HepG2 (cell line): ENCODE results near the gene RBMS2. TPM values are rescaled to one million over a fixed set of nuclear protein-coding genes. Genes with fewer than 3 reads are reported as not detected.

Experiments used
- ATAC-seq: fragments of 200-7000 bp; cut with Tn5 transposase; 3 replicates; pipeline ENCODE4 v1.9.1; 2020; ENCODE audit warnings: mild to moderate bottlenecking, moderate library complexity
- BruUV-seq: library from RNA; stranded (reverse); fragments of 400-500 nt; replicated peaks from 2 replicates; lab custom pipeline; 2021; lab: Mats Ljungman, UMichigan
- CTCF ChIA-PET: fragments of 300-600 bp; formaldehyde crosslinking; extraction: SDS; loops from one replicate; lab custom pipeline; 2021; ENCODE audit warnings: low total read pairs, inconsistent platforms, low intra/inter-chr PET ratio; lab: Yijun Ruan, JAX
- POLR2A ChIA-PET: fragments of 350-600 bp; sonication (Branson Sonifier 250); formaldehyde crosslinking; loops from one replicate; lab custom pipeline; 2020; ENCODE audit warnings: antibody characterized with exemption, inconsistent platforms; lab: Yijun Ruan, JAX
- DNase-seq: peaks from one replicate; pipeline ENCODE4 v3.0.0-alpha.2; 2015; ENCODE audit warnings: low spot score
- FAIRE-seq: peaks from 3 replicates; lab custom pipeline; 2011; peaks lifted over from hg19 to GRCh38; lab: Jason Lieb, UNC
- H2AFZ ChIP-seq: one replicate; pipeline ENCODE4 v1.6.1; 2011; ENCODE audit warnings: low read length, inconsistent platforms
- H3K27ac ChIP-seq: fragments of 300-600 bp; 3 replicates; pipeline ENCODE4 v1.8.0; 2011; ENCODE audit warnings: mixed run types, mild to moderate bottlenecking, mixed read lengths, low read length, inconsistent platforms; ENCODE audit not compliant: insufficient read depth; ENCODE audit errors: extremely low read length
- H3K27me3 ChIP-seq, 2 experiments: fragments of 200-600 bp in 1 of 2; 2 replicates in 1 of 2; 3 replicates in 1 of 2; pipeline versions ENCODE4 v1.6.0 to v1.8.0; 2011; ENCODE audit warnings: low read length in 2 of 2, mild to moderate bottlenecking in 2 of 2, moderate library complexity in 2 of 2, inconsistent platforms in 1 of 2; ENCODE audit not compliant: insufficient read depth in 2 of 2, control insufficient read depth in 1 of 2
- H3K36me3 ChIP-seq, 2 experiments: fragments of 200-600 bp in 1 of 2; replicated peaks in 1 of 2; 2 replicates in 1 of 2; 3 replicates in 1 of 2; pipeline versions ENCODE4 v1.5.1 to v1.8.0; 2011; ENCODE audit warnings: low read length in 2 of 2, inconsistent platforms in 1 of 2; ENCODE audit not compliant: insufficient read depth in 2 of 2, control insufficient read depth in 1 of 2
- H3K4me1 ChIP-seq: 2 replicates; pipeline ENCODE4 v1.5.1; 2012; ENCODE audit warnings: low read length, inconsistent platforms; ENCODE audit not compliant: insufficient read depth
- H3K4me2 ChIP-seq: 2 replicates; pipeline ENCODE4 v1.6.0; 2011; ENCODE audit warnings: low read depth, low read length, inconsistent platforms
- H3K4me3 ChIP-seq, 3 experiments: fragments of 200-600 bp in 1 of 3; sonication (generic), shearing (Covaris generic) in 1 of 3; replicated peaks in 1 of 3; 2 replicates each; pipeline ENCODE4 v1.5.1; 2011 to 2016; ENCODE audit warnings: low read length in 3 of 3, inconsistent platforms in 2 of 3, low read depth in 2 of 3, mild to moderate bottlenecking in 2 of 3, control low read depth in 1 of 3, mixed read lengths in 1 of 3; ENCODE audit not compliant: insufficient read depth in 1 of 3
- H3K79me2 ChIP-seq: one replicate; pipeline ENCODE4 v1.6.1; 2011; ENCODE audit warnings: low read length, inconsistent platforms; ENCODE audit not compliant: insufficient read depth
- H3K9ac ChIP-seq: 2 replicates; pipeline ENCODE4 v1.6.0; 2011; ENCODE audit warnings: mild to moderate bottlenecking, low read depth, low read length, inconsistent platforms; ENCODE audit not compliant: insufficient read depth
- H3K9me3 ChIP-seq: 2 replicates; pipeline ENCODE4 v1.5.1; 2012; ENCODE audit warnings: mild to moderate bottlenecking, low read length
- H4K20me1 ChIP-seq: 2 replicates; pipeline ENCODE4 v1.6.0; 2011; ENCODE audit warnings: inconsistent platforms, mild to moderate bottlenecking, low read length, moderate library complexity; ENCODE audit not compliant: insufficient read depth
- STAT6 ChIP-seq: sonication (generic); formaldehyde crosslinking; IDR thresholded peaks from 2 replicates; pipeline ENCODE4 v1.4.0; 2020; ENCODE audit warnings: missing genetic modification reagents, mild to moderate bottlenecking, borderline replicate concordance
- ZFP91 ChIP-seq: sonication (generic); formaldehyde crosslinking; IDR thresholded peaks from 2 replicates; pipeline ENCODE4 v1.9.0; 2022; ENCODE audit warnings: missing genetic modification reagents, mild to moderate bottlenecking, borderline replicate concordance
- ZFY ChIP-seq: sonication (generic); formaldehyde crosslinking; IDR thresholded peaks from 2 replicates; pipeline ENCODE4 v1.4.0; 2020; ENCODE audit warnings: missing genetic modification reagents
- ZSCAN9 ChIP-seq: IDR thresholded peaks from 2 replicates; pipeline ENCODE4 v1.6.1; 2016; ENCODE audit warnings: borderline replicate concordance
- WGBS: methylation state at CpG from one replicate; pipeline ENCODE4 v1.1.6; 2017; ENCODE audit warnings: low lambda C conversion rate; 5-methylcytosine and 5-hydroxymethylcytosine counted together
- in situ Hi-C: cut with HindIII; loops from 2 replicates; pipeline ENCODE4 v1.10.0; 2017; ENCODE audit warnings: low pct_unique_long_range_greater_than_20kb; ENCODE audit not compliant: extremely low pct_ligation_motif_present
- intact Hi-C: fragments of 100-400 bp; cut with micrococcal nuclease; formaldehyde crosslinking; loops from one replicate; pipeline ENCODE4 v1.10.0; 2022; ENCODE audit not compliant: unreplicated experiment
- polyA plus RNA-seq, 8 experiments: library from polyadenylated mRNA; depleted of rRNA in 3 of 8; stranded (reverse) in 7 of 8; unstranded in 1 of 8; fragments of >200 nt; fragmentation: Illumina TruSeq in 4 of 8; extraction: Trizol in 4 of 8; gene quantifications; 2 replicates each; pipeline versions ENCODE4 v1.2.1 to v1.2.3, GENCODE V29; 2011 to 2016; ENCODE audit warnings: low read depth in 4 of 8, missing spikeins in 1 of 8, mixed read lengths in 1 of 8; ENCODE audit not compliant: insufficient read depth in 1 of 8
- total RNA-seq, 5 experiments: library from RNA; depleted of rRNA; stranded (reverse); fragments of >200 nt; fragmentation: Illumina TruSeq; extraction: Trizol; gene quantifications; 2 replicates each; pipeline ENCODE4 v1.2.3, GENCODE V29; 2016; ENCODE audit warnings: low read depth in 1 of 5

Gene RBMS2
- total and polyA plus RNA-seq, 2 of the 13 experiments (the other 11 are each of a cell fraction or from before 2014, with no cell fraction given) = 0.53 to 7.4 TPM

GRCh38 chr12:56632701-56633467 is 111.3 kb downstream of the RBMS2 start:
- intact Hi-C loops (no loop called here), in situ Hi-C loops (no loop called here)
- ATAC-seq (no peak), DNase-seq (no peak), FAIRE-seq (no peak)
- Histone ChIP-seq H3K9me3 (no peaks in the 10 kb centered on the region), H3K9ac (no peak overlapping the region), H3K4me2 (peak overlapping the region; percentile 100), H3K36me3 (peaks cover 0 to 3% of the 10 kb centered on the region in 2 experiments; a peak in 3 of 5 replicates), H3K4me1 (peaks cover 56% of the 10 kb centered on the region), H4K20me1 (peaks cover 10% of the 10 kb centered on the region), H3K27ac (no peak overlapping the region), H3K79me2 (peaks cover 48% of the 10 kb centered on the region), H3K27me3 (peaks cover 0 to 3% of the 10 kb centered on the region in 2 experiments; a peak in 1 of 5 replicates), H2AFZ (no peak overlapping the region), H3K4me3 (peak overlapping the region in 2 of 3 experiments; percentile 4 to 36; a peak in 1 of 6 replicates)
- TF ChIP-seq ZSCAN9 (CRISPR knock-in tag) (no peak), STAT6 (no peak), ZFP91 (CRISPR knock-in tag) (peak; percentile 37; the same call in 1 of the 2 replicates), ZFY (CRISPR knock-in tag) (no peak)
- ChIA-PET POLR2A (interaction anchor here (1.0 kb wide), 1 partner anchor 92 kb away, joined by 3 read pairs; the partner anchor contains the start of gene NACA), CTCF (no interaction called here)
- WGBS = 89% methylated on average over 4 of the region's 4 CpGs
- no TSS peak for BruUV-seq
